ENCODE results near the gene COL5A1. TPM values are rescaled to one million over a fixed set of nuclear protein-coding genes. Genes with fewer than 3 reads are reported as not detected.
A peak's percentile ranks its signal among the peaks of the same experiment; 100 is the strongest.

The COL5A1 gene
- total RNA-seq, 4 donors from 2014 or later, result 8.4 to 14.7 (median 11.3) TPM

GRCh38 chr9:134730011-134730760 is 88.6 kb downstream of the COL5A1 start:
- peak in 1 of 2 donors; percentile 90 for DNase-seq (ENCODE audit: low spot score in 2 of 2)
- 73 to 75% methylated on average over 23 of the region's 23 CpGs for WGBS, 2 donors
- no peak overlapping the region for H3K4me3 ChIP-seq (ENCODE audit: low read depth, poor library complexity, severe bottlenecking)
- TF ChIP-seq POLR2A (IDR thresholded peaks at IDR 0.05) (no peak), CTCF (IDR thresholded peaks at IDR 0.05) (no peak)
- intact Hi-C loops (cut with DNase I; ENCODE audit: low total_unique reads), result no loop called here

- 76 to 80% methylated on average over 19 to 20 of the region's 22 CpGs for WGBS, 2 donors
- DNase-seq (ENCODE audit: low spot score in 2 of 2), result no peak
- H3K4me3 ChIP-seq (ENCODE audit: low read depth, poor library complexity, severe bottlenecking), result no peak overlapping the region
- TF ChIP-seq POLR2A (IDR thresholded peaks at IDR 0.05), result no peak
- TF ChIP-seq CTCF (IDR thresholded peaks at IDR 0.05), result no peak
- intact Hi-C loops (cut with DNase I; ENCODE audit: low total_unique reads), result no loop called here
Observed at GRCh38 chr9:134730761-134731496, 89.3 kb downstream of the COL5A1 start.

GRCh38 chr9:134731497-134732391 is 90.1 kb downstream of the COL5A1 start:
- DNase-seq (ENCODE audit: low spot score in 2 of 2), result no peak
- H3K4me3 ChIP-seq (ENCODE audit: low read depth, poor library complexity, severe bottlenecking), result no peak overlapping the region
- TF ChIP-seq POLR2A (IDR thresholded peaks at IDR 0.05) (no peak), CTCF (IDR thresholded peaks at IDR 0.05) (no peak)
- WGBS, 2 donors, result 92 to 93% methylated on average over 45 of the region's 45 CpGs
- intact Hi-C loops (cut with DNase I; ENCODE audit: low total_unique reads), result no loop called here

GRCh38 chr9:134732392-134733110 is 90.9 kb downstream of the COL5A1 start:
- intact Hi-C loops (cut with DNase I; ENCODE audit: low total_unique reads), result no loop called here
- no peak for DNase-seq (ENCODE audit: low spot score in 2 of 2)

More at GRCh38 chr9:134732392-134733110, 90.9 kb downstream of the COL5A1 start:
- H3K4me3 ChIP-seq (ENCODE audit: low read depth, poor library complexity, severe bottlenecking), result no peak overlapping the region
- TF ChIP-seq POLR2A (IDR thresholded peaks at IDR 0.05) (no peak), CTCF (IDR thresholded peaks at IDR 0.05) (no peak)
- 67 to 77% methylated on average over 22 to 26 of the region's 26 CpGs for WGBS, 2 donors
